ENCODE data around the gene NAALADL2. TPM values are rescaled to one million over a fixed set of nuclear protein-coding genes. Genes with fewer than 3 reads are reported as not detected.

The NAALADL2 gene
- total and polyA plus RNA-seq, 2 of the 8 experiments (the other 6 are each of a cell fraction or from before 2014, with no cell fraction given): 0.12 to 0.22 TPM

- Histone ChIP-seq H2BK15ac (ENCODE audit: low read length) (no peak overlapping the region), H3K23ac (ENCODE audit: insufficient read length) (no peak overlapping the region), H3K4ac (replicated peaks; ENCODE audit: insufficient read length, low read depth, low read length) (no peak overlapping the region), H3K4me2 (ENCODE audit: insufficient read depth in 1 of 2, low read depth in 2 of 2, low read length in 2 of 2) (no peak overlapping the region), H3K18ac (ENCODE audit: extremely low read depth, low read length) (no peak overlapping the region), H3K4me3 (ENCODE audit: extremely low read depth in 1 of 4, insufficient read depth in 2 of 4, low read depth in 3 of 4, low read length in 4 of 4) (no peak overlapping the region), H3K36me3 (ENCODE audit: control insufficient read depth in 2 of 4, insufficient read depth in 4 of 4, low read length in 3 of 4) (no peaks in the 10 kb centered on the region), H4K91ac (replicated peaks; ENCODE audit: insufficient read length, low read length) (no peak overlapping the region), H4K8ac (ENCODE audit: extremely low read depth, insufficient read depth, low read length) (no peak overlapping the region), H3K27ac (ENCODE audit: low read depth, low read length) (no peak overlapping the region), H3K56ac (replicated peaks; ENCODE audit: insufficient read length, low read depth, low read length) (no peak overlapping the region), H3K27me3 (replicated peaks in 1 of 4; ENCODE audit: control insufficient read depth in 3 of 4, extremely low read depth in 1 of 4, insufficient read depth in 3 of 4, low read length in 3 of 4) (no peaks in the 10 kb centered on the region), H3K79me1 (ENCODE audit: low read depth, low read length) (no peaks in the 10 kb centered on the region), H3K9ac (replicated peaks in 1 of 4; ENCODE audit: extremely low read depth in 1 of 4, low read depth in 3 of 4, low read length in 3 of 4) (no peak overlapping the region), H2AK5ac (ENCODE audit: low read depth, low read length) (no peak overlapping the region), H2AFZ (ENCODE audit: low read length) (no peak overlapping the region), H2BK12ac (ENCODE audit: low read depth, low read length) (no peak overlapping the region), H3K9me3 (ENCODE audit: insufficient read depth in 2 of 2, low read depth in 1 of 2, low read length in 1 of 2) (no peaks in the 10 kb centered on the region), H3K23me2 (ENCODE audit: low read depth, low read length) (no peaks in the 10 kb centered on the region), H2BK120ac (replicated peaks; ENCODE audit: low read depth, low read length) (no peak overlapping the region), H4K20me1 (replicated peaks in 1 of 2; ENCODE audit: control insufficient read depth in 1 of 2, insufficient read depth in 2 of 2, low read length in 2 of 2) (no peaks in the 10 kb centered on the region), H2BK20ac (ENCODE audit: low read length) (no peak overlapping the region), H3K79me2 (ENCODE audit: control insufficient read depth in 1 of 2, insufficient read depth in 2 of 2, low read length in 2 of 2) (no peaks in the 10 kb centered on the region), H3K4me1 (replicated peaks in 1 of 4; ENCODE audit: control insufficient read depth in 3 of 4, insufficient read depth in 4 of 4, low read length in 3 of 4) (no peaks in the 10 kb centered on the region), H3K14ac (ENCODE audit: insufficient read length) (no peak overlapping the region), H2BK5ac (ENCODE audit: low read depth, low read length) (no peak overlapping the region), H4K5ac (ENCODE audit: insufficient read length, low read depth, low read length) (no peak overlapping the region)
- FAIRE-seq (no peak), DNase-seq (ENCODE audit: low read depth in 1 of 2, low spot score in 2 of 2) (no peak)
- CTCF ChIA-PET (ENCODE audit: partially characterized antibody): no interaction called here
- POLR2A ChIA-PET (ENCODE audit: partially characterized antibody): no interaction called here
- TF ChIP-seq E2F6 (IDR thresholded peaks at IDR 0.05) (no peak), SP1 (IDR thresholded peaks at IDR 0.05; ENCODE audit: low read depth, low read length) (no peak), RBBP5 (IDR thresholded peaks at IDR 0.05; ENCODE audit: borderline replicate concordance, low read depth, low read length) (no peak), SP4 (IDR thresholded peaks at IDR 0.05; ENCODE audit: low read length) (no peak), POLR2AphosphoS5 (IDR thresholded peaks at IDR 0.05; ENCODE audit: low read depth, low read length) (no peak)
These were observed 33.1 kb upstream of the NAALADL2 start for GRCh38 chr3:174826069-174826468.
